ENCODE data around the gene PLCB3.

DNA sequence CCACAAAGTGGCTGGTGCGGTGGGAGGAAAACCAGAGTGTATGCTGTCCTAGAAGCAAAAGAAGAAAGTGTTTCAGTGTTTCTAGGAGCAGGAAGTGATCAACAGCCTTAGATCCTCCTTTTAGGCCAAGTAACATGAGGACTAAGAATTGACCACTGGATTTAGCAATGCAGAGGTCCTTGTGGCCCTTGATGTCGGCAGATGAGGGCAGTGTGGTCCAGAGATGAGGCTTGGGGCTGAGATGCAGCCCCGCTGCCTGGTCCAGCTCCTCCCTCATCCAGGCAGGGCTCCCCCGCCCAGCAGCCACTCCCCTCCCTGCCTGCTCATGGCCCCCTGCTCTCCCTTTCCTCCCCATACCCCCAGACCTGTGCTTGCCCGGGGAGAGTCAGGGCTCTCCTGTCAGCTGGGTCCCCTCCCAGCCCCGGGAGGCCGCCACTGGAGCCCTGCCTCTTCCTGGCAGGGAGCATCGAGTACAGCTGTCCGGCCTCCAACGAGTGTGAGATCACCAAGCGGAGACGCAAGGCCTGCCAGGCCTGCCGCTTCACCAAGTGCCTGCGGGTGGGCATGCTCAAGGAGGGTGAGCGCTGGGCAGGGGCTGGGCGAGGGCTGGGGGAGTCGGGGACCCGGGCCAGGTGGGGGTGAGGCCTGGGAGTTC is 62.3 kb downstream of the PLCB3 start:
- TF ChIP-seq POLR2A (IDR thresholded peaks at IDR 0.05) = no peak
- TF ChIP-seq, protein P1, sequence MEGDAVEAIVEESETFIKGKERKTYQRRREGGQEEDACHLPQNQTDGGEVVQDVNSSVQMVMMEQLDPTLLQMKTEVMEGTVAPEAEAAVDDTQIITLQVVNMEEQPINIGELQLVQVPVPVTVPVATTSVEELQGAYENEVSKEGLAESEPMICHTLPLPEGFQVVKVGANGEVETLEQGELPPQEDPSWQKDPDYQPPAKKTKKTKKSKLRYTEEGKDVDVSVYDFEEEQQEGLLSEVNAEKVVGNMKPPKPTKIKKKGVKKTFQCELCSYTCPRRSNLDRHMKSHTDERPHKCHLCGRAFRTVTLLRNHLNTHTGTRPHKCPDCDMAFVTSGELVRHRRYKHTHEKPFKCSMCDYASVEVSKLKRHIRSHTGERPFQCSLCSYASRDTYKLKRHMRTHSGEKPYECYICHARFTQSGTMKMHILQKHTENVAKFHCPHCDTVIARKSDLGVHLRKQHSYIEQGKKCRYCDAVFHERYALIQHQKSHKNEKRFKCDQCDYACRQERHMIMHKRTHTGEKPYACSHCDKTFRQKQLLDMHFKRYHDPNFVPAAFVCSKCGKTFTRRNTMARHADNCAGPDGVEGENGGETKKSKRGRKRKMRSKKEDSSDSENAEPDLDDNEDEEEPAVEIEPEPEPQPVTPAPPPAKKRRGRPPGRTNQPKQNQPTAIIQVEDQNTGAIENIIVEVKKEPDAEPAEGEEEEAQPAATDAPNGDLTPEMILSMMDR (IDR thresholded peaks at IDR 0.05) = no peak

Data from sigmoid colon (tissue), 3 donors.